Measurements from ENCODE around the gene RAPH1. TPM values are rescaled to one million over a fixed set of nuclear protein-coding genes. Genes with fewer than 3 reads are reported as not detected.

The RAPH1 gene
- total and polyA plus RNA-seq, 2 experiments from 2014 or later, result 38.8 to 83.9 TPM

GRCh38 chr2:203583084-203583695 lies 48.1 kb upstream of the RAPH1 start:
- Histone ChIP-seq H4K20me1 (ENCODE audit: insufficient read depth) (no peaks in the 10 kb centered on the region), H3K36me3 (ENCODE audit: low read depth) (no peaks in the 10 kb centered on the region), H3F3A (ENCODE audit: insufficient read depth) (peaks cover 56% of the 10 kb centered on the region), H3K27me3 (replicated peaks; ENCODE audit: insufficient read depth) (no peaks in the 10 kb centered on the region), H3K4me3 (no peak overlapping the region), H3K9me2 (ENCODE audit: insufficient read depth) (no peaks in the 10 kb centered on the region), H3K4me1 (ENCODE audit: insufficient read depth) (peaks cover 68% of the 10 kb centered on the region), H3K9ac (peak overlapping the region; percentile 25; the same call in 1 of the 2 replicates), H3K79me2 (ENCODE audit: insufficient read depth) (no peaks in the 10 kb centered on the region), H3K9me3 (ENCODE audit: low read depth) (no peaks in the 10 kb centered on the region), H3K4me2 (ENCODE audit: unreplicated experiment) (peak overlapping the region; percentile 34), H2AFZ (no peak overlapping the region), H3K27ac (peak overlapping the region; percentile 72)
- peak; percentile 58 for DNase-seq
- in situ Hi-C loops (cut with MboI), result no loop called here
- 73 to 78% methylated on average over 3 of the region's 3 CpGs for WGBS, 2 experiments (ENCODE audit: low coverage in 1 of 2, low lambda C conversion rate in 2 of 2, missing lambda C conversion rate in 2 of 2)
- no peak for TF ChIP-seq EZH2 (IDR thresholded peaks at IDR 0.05; ENCODE audit: insufficient read depth, poor library complexity, severe bottlenecking)
- no peak for TF ChIP-seq EZH2phosphoT487 (IDR thresholded peaks at IDR 0.05; ENCODE audit: insufficient read depth, low read depth)

- no peak for TF ChIP-seq EZH2phosphoT487 (IDR thresholded peaks at IDR 0.05; ENCODE audit: insufficient read depth, low read depth)
- Histone ChIP-seq H3K9me3 (ENCODE audit: low read depth) (no peaks in the 10 kb centered on the region), H3K79me2 (ENCODE audit: insufficient read depth) (no peaks in the 10 kb centered on the region), H3K27me3 (replicated peaks; ENCODE audit: insufficient read depth) (no peaks in the 10 kb centered on the region), H3K9me2 (ENCODE audit: insufficient read depth) (no peaks in the 10 kb centered on the region), H3F3A (ENCODE audit: insufficient read depth) (peaks cover 56% of the 10 kb centered on the region), H3K4me3 (no peak overlapping the region), H2AFZ (no peak overlapping the region), H3K36me3 (ENCODE audit: low read depth) (no peaks in the 10 kb centered on the region), H3K4me1 (ENCODE audit: insufficient read depth) (peaks cover 66% of the 10 kb centered on the region), H3K9ac (no peak overlapping the region), H3K27ac (no peak overlapping the region), H3K4me2 (ENCODE audit: unreplicated experiment) (no peak overlapping the region), H4K20me1 (ENCODE audit: insufficient read depth) (no peaks in the 10 kb centered on the region)
- in situ Hi-C loops (cut with MboI), result no loop called here
- DNase-seq, result no peak
- 94 to 95% methylated on average over 3 of the region's 3 CpGs for WGBS, 2 experiments (ENCODE audit: low coverage in 1 of 2, low lambda C conversion rate in 2 of 2, missing lambda C conversion rate in 2 of 2)
These were observed 47.4 kb upstream of the RAPH1 start for GRCh38 chr2:203582468-203582867.

GRCh38 chr2:203580844-203581243 lies 45.7 kb upstream of the RAPH1 start:
- H3K4me3 ChIP-seq, result no peak overlapping the region
- 78 to 83% methylated on average over 5 of the region's 5 CpGs for WGBS, 2 experiments (ENCODE audit: low coverage in 1 of 2, low lambda C conversion rate in 2 of 2, missing lambda C conversion rate in 2 of 2)
- no peak overlapping the region for H3K9ac ChIP-seq
- no peak overlapping the region for H3K27ac ChIP-seq
- H3K79me2 ChIP-seq (ENCODE audit: insufficient read depth), result no peaks in the 10 kb centered on the region
- TF ChIP-seq EZH2phosphoT487 (IDR thresholded peaks at IDR 0.05; ENCODE audit: insufficient read depth, low read depth) (no peak), EZH2 (IDR thresholded peaks at IDR 0.05; ENCODE audit: insufficient read depth, poor library complexity, severe bottlenecking) (no peak)
- peaks cover 50% of the 10 kb centered on the region for H3K4me1 ChIP-seq (ENCODE audit: insufficient read depth)
- H4K20me1 ChIP-seq (ENCODE audit: insufficient read depth), result no peaks in the 10 kb centered on the region
- peaks cover 47% of the 10 kb centered on the region for H3F3A ChIP-seq (ENCODE audit: insufficient read depth)
- no peak overlapping the region for H3K4me2 ChIP-seq (ENCODE audit: unreplicated experiment)
- H3K27me3 ChIP-seq (replicated peaks; ENCODE audit: insufficient read depth), result no peaks in the 10 kb centered on the region
- no peaks in the 10 kb centered on the region for H3K36me3 ChIP-seq (ENCODE audit: low read depth)
- no peak for DNase-seq
- in situ Hi-C loops (cut with MboI), result no loop called here
- H3K9me3 ChIP-seq (ENCODE audit: low read depth), result no peaks in the 10 kb centered on the region
- H2AFZ ChIP-seq, result no peak overlapping the region
- H3K9me2 ChIP-seq (ENCODE audit: insufficient read depth), result no peaks in the 10 kb centered on the region

- in situ Hi-C loops (cut with MboI), result no loop called here
- H3K9ac ChIP-seq, result no peak overlapping the region
- WGBS, 2 experiments (ENCODE audit: low coverage in 1 of 2, low lambda C conversion rate in 2 of 2, missing lambda C conversion rate in 2 of 2), result 100% methylated on average over 2 of the region's 2 CpGs
- H3F3A ChIP-seq (ENCODE audit: insufficient read depth), result peaks cover 36% of the 10 kb centered on the region
- no peaks in the 10 kb centered on the region for H3K9me2 ChIP-seq (ENCODE audit: insufficient read depth)
- no peak overlapping the region; the same call in 1 of the 2 replicates for H2AFZ ChIP-seq
- H3K36me3 ChIP-seq (ENCODE audit: low read depth), result no peaks in the 10 kb centered on the region
- DNase-seq, result no peak
- H3K4me1 ChIP-seq (ENCODE audit: insufficient read depth), result peaks cover 38% of the 10 kb centered on the region
- H4K20me1 ChIP-seq (ENCODE audit: insufficient read depth), result no peaks in the 10 kb centered on the region
- peak overlapping the region; percentile 40 for H3K4me2 ChIP-seq (ENCODE audit: unreplicated experiment)
- H3K79me2 ChIP-seq (ENCODE audit: insufficient read depth), result no peaks in the 10 kb centered on the region
- H3K27me3 ChIP-seq (replicated peaks; ENCODE audit: insufficient read depth), result no peaks in the 10 kb centered on the region
- TF ChIP-seq EZH2 (IDR thresholded peaks at IDR 0.05; ENCODE audit: insufficient read depth, poor library complexity, severe bottlenecking) (no peak), EZH2phosphoT487 (IDR thresholded peaks at IDR 0.05; ENCODE audit: insufficient read depth, low read depth) (no peak)
- H3K9me3 ChIP-seq (ENCODE audit: low read depth), result no peaks in the 10 kb centered on the region
- peak overlapping the region; percentile 55 for H3K27ac ChIP-seq
- H3K4me3 ChIP-seq, result no peak overlapping the region
These were observed 44.6 kb upstream of the RAPH1 start for GRCh38 chr2:203579730-203580129.

Data from GM23248 (cell line).